RWPE1 (cell line): ENCODE results near the gene KAT6B.
"Not testable (repeated sequence)": the region's sequence is repeated elsewhere in the genome, so short reads cannot be mapped to it uniquely, and the experiment has no call there.

Experiments used
- CTCF ChIA-PET: fragments of 350-600 bp; sonication (Branson Sonifier 250); formaldehyde crosslinking; extraction: SDS; loops from one replicate; lab custom pipeline; 2021; lab: Yijun Ruan, JAX
- POLR2A ChIA-PET: fragments of 400-600 bp; formaldehyde crosslinking; extraction: SDS; loops from one replicate; lab custom pipeline; 2020; ENCODE audit warnings: antibody characterized with exemption; ENCODE audit not compliant: low non-redundant PET; lab: Yijun Ruan, JAX
- DNase-seq: peaks from one replicate; pipeline ENCODE4 v3.0.0; 2012; ENCODE audit warnings: low spot score
- H3K27ac ChIP-seq: fragments of 450-650 bp; 2 replicates; pipeline ENCODE4 v1.5.1; 2017
- CTCF ChIP-seq: fragments of 450-650 bp; conservative IDR thresholded peaks from 2 replicates; pipeline ENCODE4 v1.5.1; 2017; ENCODE audit warnings: low read depth, mild to moderate bottlenecking

The KAT6B gene

GRCh38 chr10:74887614-74888284, 61.3 kb downstream of the KAT6B start:
- no peak for TF ChIP-seq CTCF
- H3K27ac ChIP-seq: no peak overlapping the region
- DNase-seq: no peak
- POLR2A ChIA-PET: no interaction called here
- CTCF ChIA-PET: interaction anchor here (0.5 to 0.8 kb wide), 4 partner anchors 132 to 486 kb away, joined by 3 to 5 read pairs (median 4); no protein-coding TSS in a partner anchor

- TF ChIP-seq CTCF: no peak
- CTCF ChIA-PET: interaction anchor here (0.6 kb wide), 1 partner anchor 32 kb away, joined by 6 read pairs; no protein-coding TSS in a partner anchor
- POLR2A ChIA-PET: no interaction called here
- DNase-seq: peak; percentile 23
- no peak overlapping the region for H3K27ac ChIP-seq
Measured at GRCh38 chr10:74888962-74889661, 62.7 kb downstream of the KAT6B start.

- POLR2A ChIA-PET: no interaction called here
- DNase-seq: no peak
- CTCF ChIA-PET: interaction anchor here (0.5 to 0.6 kb wide), 2 partner anchors 31 to 41 kb away, joined by 4 to 6 read pairs; no protein-coding TSS in a partner anchor
- H3K27ac ChIP-seq: no peak overlapping the region
- TF ChIP-seq CTCF: no peak
Measured at GRCh38 chr10:74889662-74889998, 63.2 kb downstream of the KAT6B start.

GRCh38 chr10:74890460-74890859, 64.1 kb downstream of the KAT6B start:
- ChIA-PET CTCF (no interaction called here), POLR2A (no interaction called here)
- DNase-seq: no peak
- H3K27ac ChIP-seq: no peak overlapping the region
- TF ChIP-seq CTCF: no peak

GRCh38 chr10:74891053-74891452, 64.7 kb downstream of the KAT6B start:
- no peak for TF ChIP-seq CTCF
- CTCF ChIA-PET: no interaction called here
- POLR2A ChIA-PET: no interaction called here
- DNase-seq: no peak
- no peak overlapping the region for H3K27ac ChIP-seq

- ChIA-PET CTCF (interaction anchor here (0.6 kb wide), 1 partner anchor 79 kb away, joined by 3 read pairs; no protein-coding TSS in a partner anchor), POLR2A (no interaction called here)
- DNase-seq: no peak
- no peak for TF ChIP-seq CTCF
- no peak overlapping the region for H3K27ac ChIP-seq
Measured at GRCh38 chr10:74892839-74893238, 66.4 kb downstream of the KAT6B start.

GRCh38 chr10:74893329-74893728, 66.9 kb downstream of the KAT6B start:
- POLR2A ChIA-PET, DNase-seq, H3K27ac ChIP-seq: not testable (repeated sequence)
- CTCF ChIA-PET: interaction anchor here (0.6 to 0.7 kb wide), 2 partner anchors 20 to 80 kb away, joined by 3 read pairs; no protein-coding TSS in a partner anchor
